Testis (tissue), 3 donors: Measurements from ENCODE around the gene TNFAIP3. TPM values are rescaled to one million over a fixed set of nuclear protein-coding genes. Genes with fewer than 3 reads are reported as not detected.

ENCODE experiments used
- DNase-seq: peaks from one replicate; pipeline ENCODE4 v3.0.0-alpha.2; 2019
- H3K27ac ChIP-seq, 2 donors: fragments of 200-600 bp; sonication (generic); one replicate each; pipeline ENCODE4 v1.5.1; 2019
- H3K27me3 ChIP-seq: fragments of 200-600 bp; sonication (generic); one replicate; pipeline ENCODE4 v1.5.1; 2019
- H3K36me3 ChIP-seq: fragments of 200-600 bp; sonication (generic); one replicate; pipeline ENCODE4 v1.5.1; 2017; ENCODE audit warnings: low read depth; ENCODE audit errors: missing control alignments
- H3K4me1 ChIP-seq: fragments of 200-600 bp; sonication (generic); one replicate; pipeline ENCODE4 v1.5.1; 2019
- H3K4me3 ChIP-seq, 2 donors: fragments of 200-600 bp; sonication (generic); one replicate each; pipeline ENCODE4 v1.5.1; 2017 to 2019
- H3K9me3 ChIP-seq: fragments of 200-600 bp; sonication (generic); one replicate; pipeline ENCODE4 v1.5.1; 2017
- POLR2A ChIP-seq: fragments of 450-650 bp; IDR thresholded peaks from one replicate; pipeline ENCODE4 v1.6.1; 2017; ENCODE audit warnings: antibody characterized with exemption, mild to moderate bottlenecking, moderate library complexity
- WGBS, 2 donors: methylation state at CpG; one replicate each; pipeline ENCODE4 v1.1.5; 2018; 5-methylcytosine and 5-hydroxymethylcytosine counted together
- intact Hi-C: fragments of 100-400 bp; cut with DNase I; formaldehyde crosslinking; loops from one replicate; pipeline ENCODE4 v1.15.1; 2023; ENCODE audit warnings: low total_unique reads
- polyA plus RNA-seq: library from polyadenylated mRNA; stranded (reverse); fragments of 350-450 nt; fragmentation: Illumina TruSeq; extraction: RNeasy Lipid Tissue Mini Kit (QIAGEN cat#74804); gene quantifications from one replicate; pipeline ENCODE4 v1.2.3, GENCODE V29; 2014; ENCODE audit warnings: low read depth, low replicate concordance; ENCODE audit not compliant: insufficient read depth
- total RNA-seq, 2 donors: library from RNA; depleted of rRNA; stranded (reverse); fragments of >200 nt; gene quantifications; one replicate each; pipeline ENCODE4 v1.2.3, GENCODE V29; 2016
- TF ChIP-seq, protein P1 (sequence below), 3 experiments: fragments of 450-650 bp in 2 of 3; fragments of 200-600 bp in 1 of 3; sonication (generic) in 1 of 3; IDR thresholded peaks; one replicate each; pipeline ENCODE4 v1.5.1; 2016 to 2019; ENCODE audit warnings: antibody characterized with exemption in 3 of 3, mild to moderate bottlenecking in 2 of 3, moderate library complexity in 1 of 3

TNFAIP3 gene
- total and polyA plus RNA-seq, 3 donors from 2014 or later, result 12.6 to 25.1 (median 15.2) TPM

DNA sequence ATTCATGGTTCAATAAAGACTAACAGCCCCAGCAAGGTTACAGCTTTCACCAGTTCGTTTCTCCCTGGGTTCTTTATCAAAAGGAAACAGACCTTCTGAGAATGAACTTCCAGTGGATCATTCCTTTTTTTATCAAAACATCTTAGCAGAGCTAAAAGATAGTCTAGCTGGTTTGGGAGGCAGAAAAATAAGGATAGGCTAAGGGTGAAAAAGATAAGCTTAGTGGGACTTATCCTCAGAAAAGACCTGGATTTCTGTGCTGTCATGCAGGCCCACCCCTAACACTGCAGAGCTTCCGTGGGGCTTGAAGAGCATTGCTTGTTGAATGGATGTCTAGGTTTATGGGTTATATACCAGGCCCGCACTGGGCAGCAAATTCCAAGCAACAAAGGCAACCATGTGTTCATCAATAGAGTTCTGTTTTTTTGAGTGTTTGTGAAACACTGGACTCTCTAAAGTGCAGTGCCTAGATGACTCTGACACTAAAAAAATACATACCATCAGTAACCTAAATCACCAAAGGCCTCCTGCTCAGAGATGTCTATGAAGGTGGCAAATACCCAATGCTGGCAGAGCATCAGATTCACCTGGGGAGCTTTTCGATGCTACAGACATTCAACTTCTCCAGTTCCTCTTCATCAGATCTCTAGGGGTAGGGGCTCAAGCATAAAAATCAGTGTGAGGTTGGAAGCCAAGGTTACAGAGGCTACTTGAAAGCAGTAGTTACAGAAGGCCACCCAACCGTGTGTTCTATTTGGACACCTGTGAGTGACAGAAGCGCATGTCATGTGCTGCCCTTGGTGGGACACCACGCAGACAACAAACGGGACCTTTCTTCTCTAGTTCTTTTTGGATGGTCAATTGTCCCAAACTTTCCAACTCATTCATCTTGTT is 53.0 kb downstream of the TNFAIP3 start:
- intact Hi-C loops, result no loop called here
- H3K27me3 ChIP-seq, result no peaks in the 10 kb centered on the region

DNA sequence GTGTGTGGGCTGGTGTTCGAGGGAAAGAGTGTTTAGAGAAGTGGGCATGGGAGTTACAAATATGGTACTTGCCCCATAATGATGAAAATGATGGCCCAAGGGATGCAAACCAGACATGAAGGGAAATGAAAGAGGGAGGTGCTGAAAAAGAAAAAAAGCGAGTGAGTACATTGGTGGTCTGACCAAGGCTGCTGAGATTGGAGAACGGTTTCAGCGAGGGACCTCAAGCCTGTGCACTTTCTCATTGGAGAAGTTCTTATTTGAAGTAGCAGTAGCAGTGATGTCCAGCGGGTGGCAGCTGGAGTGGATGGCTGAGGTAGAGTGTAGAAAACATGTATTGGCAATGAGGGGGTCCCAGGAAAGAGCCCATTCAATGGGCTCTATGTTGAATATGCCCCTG is 54.8 kb downstream of the TNFAIP3 start:
- intact Hi-C loops, result no loop called here
- Histone ChIP-seq H3K36me3 (no peaks in the 10 kb centered on the region), H3K27ac (no peak overlapping the region), H3K9me3 (no peaks in the 10 kb centered on the region), H3K4me3 (no peak overlapping the region), H3K27me3 (no peaks in the 10 kb centered on the region), H3K4me1 (no peaks in the 10 kb centered on the region)
- DNase-seq, result no peak
- TF ChIP-seq POLR2A, result no peak
- TF ChIP-seq, protein P1, sequence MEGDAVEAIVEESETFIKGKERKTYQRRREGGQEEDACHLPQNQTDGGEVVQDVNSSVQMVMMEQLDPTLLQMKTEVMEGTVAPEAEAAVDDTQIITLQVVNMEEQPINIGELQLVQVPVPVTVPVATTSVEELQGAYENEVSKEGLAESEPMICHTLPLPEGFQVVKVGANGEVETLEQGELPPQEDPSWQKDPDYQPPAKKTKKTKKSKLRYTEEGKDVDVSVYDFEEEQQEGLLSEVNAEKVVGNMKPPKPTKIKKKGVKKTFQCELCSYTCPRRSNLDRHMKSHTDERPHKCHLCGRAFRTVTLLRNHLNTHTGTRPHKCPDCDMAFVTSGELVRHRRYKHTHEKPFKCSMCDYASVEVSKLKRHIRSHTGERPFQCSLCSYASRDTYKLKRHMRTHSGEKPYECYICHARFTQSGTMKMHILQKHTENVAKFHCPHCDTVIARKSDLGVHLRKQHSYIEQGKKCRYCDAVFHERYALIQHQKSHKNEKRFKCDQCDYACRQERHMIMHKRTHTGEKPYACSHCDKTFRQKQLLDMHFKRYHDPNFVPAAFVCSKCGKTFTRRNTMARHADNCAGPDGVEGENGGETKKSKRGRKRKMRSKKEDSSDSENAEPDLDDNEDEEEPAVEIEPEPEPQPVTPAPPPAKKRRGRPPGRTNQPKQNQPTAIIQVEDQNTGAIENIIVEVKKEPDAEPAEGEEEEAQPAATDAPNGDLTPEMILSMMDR (IDR thresholded peaks at IDR 0.05), result no peak
- 84 to 89% methylated on average over 5 of the region's 5 CpGs for WGBS, 2 donors

More for the DNA sequence above, 53.0 kb downstream of the TNFAIP3 start:
- Histone ChIP-seq H3K36me3 (no peaks in the 10 kb centered on the region), H3K27ac (no peak overlapping the region), H3K4me3 (no peak overlapping the region), H3K9me3 (no peaks in the 10 kb centered on the region), H3K4me1 (no peaks in the 10 kb centered on the region)
- WGBS, 2 donors, result 80 to 87% methylated on average over 8 of the region's 8 CpGs
- TF ChIP-seq, protein P1 (IDR thresholded peaks at IDR 0.05), result no peak
- TF ChIP-seq POLR2A, result no peak
- no peak for DNase-seq

DNA sequence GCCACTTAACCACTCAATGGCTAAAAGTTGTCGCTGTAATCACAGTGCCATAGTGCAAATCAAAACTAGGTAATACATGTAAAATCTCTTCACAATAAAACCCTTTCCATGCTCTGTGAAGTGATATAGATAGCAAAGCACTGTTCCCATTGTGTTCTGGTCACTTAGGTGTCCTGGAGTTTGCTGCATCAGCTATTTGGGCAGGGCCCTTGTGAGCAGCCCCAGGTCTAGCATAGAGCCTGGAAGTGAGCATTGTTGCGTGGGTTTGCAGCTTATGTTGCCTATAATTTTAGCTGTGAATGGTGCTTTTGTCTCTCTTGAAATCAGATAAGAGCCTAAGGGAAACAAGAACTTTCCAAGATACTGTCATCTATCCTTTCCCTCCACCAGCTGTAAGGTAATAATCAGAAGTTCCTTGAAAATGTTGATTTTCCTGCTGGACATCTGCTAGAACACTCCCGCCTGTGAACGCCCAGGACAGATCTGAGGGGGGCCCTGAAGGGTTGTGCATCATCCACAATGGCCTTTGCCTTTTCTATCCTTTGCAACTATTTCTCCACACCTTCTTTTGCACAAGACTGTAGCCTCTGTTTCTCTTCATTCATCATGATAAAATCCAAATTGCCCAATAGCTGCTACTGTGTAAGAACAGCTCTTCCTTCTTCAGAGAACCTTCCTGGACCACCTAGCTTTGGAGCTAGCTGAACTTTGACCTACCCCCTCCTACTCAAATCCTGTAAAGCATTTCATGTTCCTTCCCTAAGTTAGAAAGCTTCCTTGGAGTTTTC is 57.0 kb downstream of the TNFAIP3 start:
- TF ChIP-seq, protein P1 (IDR thresholded peaks at IDR 0.05), result no peak
- TF ChIP-seq POLR2A, result no peak
- Histone ChIP-seq H3K27me3 (no peaks in the 10 kb centered on the region), H3K4me1 (no peaks in the 10 kb centered on the region), H3K36me3 (no peaks in the 10 kb centered on the region), H3K4me3 (no peak overlapping the region), H3K27ac (no peak overlapping the region), H3K9me3 (no peaks in the 10 kb centered on the region)
- WGBS, 2 donors, result 76 to 87% methylated on average over 4 of the region's 4 CpGs
- no peak for DNase-seq
- intact Hi-C loops, result no loop called here

DNA sequence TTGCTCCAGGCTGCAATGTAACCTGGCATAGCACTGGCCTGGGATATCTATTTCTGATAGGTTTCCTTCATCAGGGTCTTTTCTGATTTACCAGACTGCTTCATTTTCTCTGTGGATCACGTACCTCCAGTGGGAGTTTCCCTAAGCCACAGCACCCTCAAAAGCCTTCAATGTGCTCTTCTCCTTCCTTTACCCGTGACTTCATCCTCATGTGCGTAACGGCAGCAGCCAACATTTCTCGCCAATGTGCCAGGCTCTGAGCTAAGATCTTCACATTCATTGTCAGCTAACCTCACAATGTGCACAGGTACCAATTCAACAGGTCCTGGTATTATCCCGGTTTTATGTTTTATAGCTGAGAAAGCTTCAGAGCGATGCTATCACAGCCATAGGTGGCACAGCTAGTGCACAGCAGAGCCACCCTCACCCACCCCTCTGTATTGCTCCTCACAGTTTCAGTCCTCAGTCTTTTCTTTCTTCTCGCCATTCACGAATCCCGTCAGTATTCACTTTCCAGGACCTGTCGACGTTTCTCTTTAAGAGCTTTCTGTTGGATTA is 58.2 kb downstream of the TNFAIP3 start:
- intact Hi-C loops, result no loop called here
- H3K4me1 ChIP-seq, result no peaks in the 10 kb centered on the region
- DNase-seq, result no peak
- H3K36me3 ChIP-seq, result no peaks in the 10 kb centered on the region
- H3K4me3 ChIP-seq, result peak overlapping the region in 1 of 2 donors; percentile 17
- WGBS, 2 donors, result 73 to 76% methylated on average over 12 of the region's 12 CpGs
- H3K27me3 ChIP-seq, result no peaks in the 10 kb centered on the region
- TF ChIP-seq POLR2A, result no peak
- TF ChIP-seq, protein P1 (IDR thresholded peaks at IDR 0.05), result no peak
- no peaks in the 10 kb centered on the region for H3K9me3 ChIP-seq
- H3K27ac ChIP-seq, result no peak overlapping the region
